Esophagus muscularis mucosa (tissue), 4 donors: ENCODE measurements around the gene VSTM2B. TPM values are rescaled to one million over a fixed set of nuclear protein-coding genes. Genes with fewer than 3 reads are reported as not detected.

Experiments used
- DNase-seq: peaks from one replicate; pipeline ENCODE4 v3.0.0-alpha.2; 2017; ENCODE audit errors: extremely low spot score
- H3K27ac ChIP-seq, 4 donors: fragments of 200-600 bp; sonication (generic); replicated peaks in 1 of 4; 1 replicate in 3 of 4; 2 replicates in 1 of 4; pipeline ENCODE4 v1.5.1; 2016 to 2019; ENCODE audit warnings: mild to moderate bottlenecking in 1 of 4
- H3K27me3 ChIP-seq, 4 donors: fragments of 200-600 bp; sonication (generic); one replicate each; pipeline versions ENCODE4 v1.5.1 to v1.6.0; 2016 to 2019
- H3K36me3 ChIP-seq, 4 donors: fragments of 200-600 bp; sonication (generic); one replicate each; pipeline ENCODE4 v1.5.1; 2016 to 2019
- H3K4me1 ChIP-seq, 4 donors: fragments of 200-600 bp; sonication (generic); one replicate each; pipeline ENCODE4 v1.5.1; 2016 to 2019
- H3K4me3 ChIP-seq, 4 donors: fragments of 200-600 bp; sonication (generic); 1 replicate in 2 of 4; 2 replicates in 2 of 4; pipeline ENCODE4 v1.5.1; 2016 to 2019; ENCODE audit warnings: mild to moderate bottlenecking in 4 of 4, moderate library complexity in 1 of 4
- H3K9me3 ChIP-seq, 4 donors: fragments of 200-600 bp; sonication (generic); 1 replicate in 3 of 4; 2 replicates in 1 of 4; pipeline ENCODE4 v1.5.1; 2016 to 2019
- CTCF ChIP-seq, 3 experiments: fragments of 200-600 bp in 2 of 3; fragments of 450-650 bp in 1 of 3; sonication (generic) in 2 of 3; IDR thresholded peaks; one replicate each; pipeline ENCODE4 v1.5.1; 2017 to 2019; ENCODE audit warnings: antibody characterized with exemption in 3 of 3, mild to moderate bottlenecking in 2 of 3, moderate library complexity in 1 of 3
- EP300 ChIP-seq: sonication (generic); formaldehyde crosslinking; IDR thresholded peaks from one replicate; pipeline ENCODE4 v1.6.1; 2017; ENCODE audit warnings: antibody characterized with exemption
- POLR2A ChIP-seq: fragments of 450-650 bp; IDR thresholded peaks from one replicate; pipeline ENCODE4 v1.6.1; 2017; ENCODE audit warnings: antibody characterized with exemption, moderate library complexity, mild to moderate bottlenecking, low read depth
- POLR2AphosphoS5 ChIP-seq, 2 donors: sonication (generic); formaldehyde crosslinking; IDR thresholded peaks; one replicate each; pipeline ENCODE4 v1.6.1; 2017; ENCODE audit warnings: antibody characterized with exemption in 2 of 2
- WGBS: methylation state at CpG from one replicate; pipeline ENCODE4 v1.1.5; 2018; 5-methylcytosine and 5-hydroxymethylcytosine counted together
- intact Hi-C: fragments of 100-400 bp; cut with DNase I; formaldehyde crosslinking; loops from one replicate; pipeline ENCODE4 v1.15.1; 2023
- total RNA-seq, 4 donors: library from RNA; depleted of rRNA; stranded (reverse); fragments of >200 nt; gene quantifications; one replicate each; pipeline versions ENCODE4 v1.1.0 to v1.2.1, GENCODE V29; 2016

VSTM2B gene
- total RNA-seq, 4 donors from 2014 or later = 0.23 to 0.33 TPM; not detected in 2

GRCh38 chr19:29588095-29588494, 62.3 kb downstream of the VSTM2B start:
- intact Hi-C loops = no loop called here
- 91% methylated on average over 2 of the region's 2 CpGs for WGBS
- H3K36me3 ChIP-seq = no peaks in the 10 kb centered on the region

GRCh38 chr19:29590278-29590677, 64.5 kb downstream of the VSTM2B start:
- Histone ChIP-seq H3K36me3 (no peaks in the 10 kb centered on the region), H3K27ac (no peak overlapping the region), H3K4me1 (no peaks in the 10 kb centered on the region), H3K9me3 (no peaks in the 10 kb centered on the region), H3K4me3 (no peak overlapping the region), H3K27me3 (peaks cover 0 to 76% (median 5%) of the 10 kb centered on the region in 4 donors)
- DNase-seq = no peak
- WGBS = 63% methylated on average over 1 of the region's 5 CpGs
- intact Hi-C loops = no loop called here
- TF ChIP-seq POLR2AphosphoS5 (IDR thresholded peaks at IDR 0.05) = no peak
- TF ChIP-seq EP300 = no peak
- no peak for TF ChIP-seq CTCF (IDR thresholded peaks at IDR 0.05)
- TF ChIP-seq POLR2A = no peak

More at GRCh38 chr19:29588095-29588494, 62.3 kb downstream of the VSTM2B start:
- Histone ChIP-seq H3K9me3 (peaks cover 0 to 5% (median 0%) of the 10 kb centered on the region in 4 donors), H3K27me3 (peaks cover 0 to 65% (median 0%) of the 10 kb centered on the region in 4 donors), H3K4me3 (no peak overlapping the region), H3K27ac (no peak overlapping the region), H3K4me1 (no peaks in the 10 kb centered on the region)
- TF ChIP-seq POLR2A = no peak
- TF ChIP-seq EP300 = no peak
- no peak for TF ChIP-seq CTCF (IDR thresholded peaks at IDR 0.05)
- no peak for TF ChIP-seq POLR2AphosphoS5 (IDR thresholded peaks at IDR 0.05)
- no peak for DNase-seq

GRCh38 chr19:29591670-29592069, 65.9 kb downstream of the VSTM2B start:
- no peak overlapping the region for H3K27ac ChIP-seq
- no peak for DNase-seq
- no peaks in the 10 kb centered on the region for H3K9me3 ChIP-seq
- no peaks in the 10 kb centered on the region for H3K36me3 ChIP-seq
- WGBS = 83% methylated on average over 1 of the region's 3 CpGs
- TF ChIP-seq EP300 = no peak
- no peak for TF ChIP-seq CTCF (IDR thresholded peaks at IDR 0.05)
- H3K4me1 ChIP-seq = no peaks in the 10 kb centered on the region
- intact Hi-C loops = no loop called here
- no peak overlapping the region for H3K4me3 ChIP-seq
- peaks cover 0 to 85% (median 15%) of the 10 kb centered on the region in 4 donors for H3K27me3 ChIP-seq

DNA sequence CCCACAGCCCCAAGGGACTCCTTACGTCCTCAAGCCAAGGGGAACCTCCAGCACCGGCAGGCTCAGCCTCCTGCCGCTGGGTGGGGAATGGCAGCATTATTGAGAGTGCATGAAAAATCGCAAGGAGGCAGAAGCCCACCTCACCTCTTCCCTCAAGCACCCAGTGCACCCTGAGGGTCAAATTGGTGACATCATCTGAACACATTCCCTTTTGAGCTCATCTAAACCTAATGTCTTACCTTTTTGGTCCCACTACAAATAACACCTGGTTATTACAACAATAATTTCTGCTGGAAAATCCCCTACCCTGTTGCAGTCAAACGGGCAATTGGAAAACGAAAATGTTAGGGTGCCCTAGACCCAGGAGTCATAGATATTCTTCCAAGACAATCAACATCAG, 68.1 kb downstream of the VSTM2B start:
- no peaks in the 10 kb centered on the region for H3K9me3 ChIP-seq
- intact Hi-C loops = no loop called here
- TF ChIP-seq POLR2AphosphoS5 (IDR thresholded peaks at IDR 0.05) = no peak
- 72% methylated on average over 6 of the region's 6 CpGs for WGBS
- H3K4me1 ChIP-seq = no peaks in the 10 kb centered on the region
- no peaks in the 10 kb centered on the region for H3K36me3 ChIP-seq
- no peak overlapping the region for H3K27ac ChIP-seq
- H3K27me3 ChIP-seq = peaks cover 0 to 89% (median 15%) of the 10 kb centered on the region in 4 donors
- H3K4me3 ChIP-seq = no peak overlapping the region
- no peak for DNase-seq

DNA sequence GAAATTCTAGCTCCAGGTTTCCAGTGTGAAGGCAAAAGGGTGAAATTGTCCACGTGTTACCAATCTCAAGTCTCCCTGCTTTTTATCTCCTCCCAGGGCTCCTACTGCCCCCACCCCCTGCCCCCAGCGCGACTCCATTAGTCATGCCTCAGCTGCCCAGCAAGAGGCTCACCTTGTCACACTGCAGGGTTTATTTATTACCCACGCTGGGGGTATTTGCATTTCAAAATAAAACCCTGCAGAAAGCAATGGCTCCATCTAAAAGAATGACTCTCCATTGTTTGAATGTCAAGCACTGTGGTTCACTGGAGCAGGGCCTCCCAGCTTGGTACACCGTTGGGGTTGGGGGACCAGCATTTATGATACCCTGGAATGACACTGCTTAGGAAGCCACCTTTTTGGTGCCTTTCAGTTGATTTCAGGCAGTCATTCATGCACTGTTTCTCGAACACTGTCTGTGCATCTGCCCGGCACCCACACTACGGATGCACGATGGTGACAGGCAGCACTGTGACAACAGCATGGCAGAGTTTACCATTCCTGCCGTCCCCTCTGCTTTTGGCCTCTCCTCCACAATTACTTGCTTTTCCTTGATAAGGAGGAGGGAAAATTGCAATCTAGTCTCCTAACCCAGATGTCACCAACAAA, 70.4 kb downstream of the VSTM2B start:
- Histone ChIP-seq H3K9me3 (no peaks in the 10 kb centered on the region), H3K27me3 (peaks cover 0 to 71% (median 15%) of the 10 kb centered on the region in 4 donors), H3K27ac (no peak overlapping the region), H3K4me1 (no peaks in the 10 kb centered on the region), H3K4me3 (no peak overlapping the region), H3K36me3 (no peaks in the 10 kb centered on the region)
- no peak for TF ChIP-seq EP300
- TF ChIP-seq POLR2A = no peak
- no peak for TF ChIP-seq POLR2AphosphoS5 (IDR thresholded peaks at IDR 0.05)
- no peak for TF ChIP-seq CTCF (IDR thresholded peaks at IDR 0.05)
- intact Hi-C loops = no loop called here
- no peak for DNase-seq
- WGBS = 29% methylated on average over 8 of the region's 10 CpGs
